Fibroblast of gingiva (primary cell): ENCODE data around the gene RIMS3.
A peak's percentile ranks its signal among the peaks of the same experiment; 100 is the strongest.

Source experiments
- DNase-seq: peaks from one replicate; pipeline ENCODE4 v3.0.0-alpha.2; 2011; ENCODE audit warnings: low read depth

Gene RIMS3

DNA sequence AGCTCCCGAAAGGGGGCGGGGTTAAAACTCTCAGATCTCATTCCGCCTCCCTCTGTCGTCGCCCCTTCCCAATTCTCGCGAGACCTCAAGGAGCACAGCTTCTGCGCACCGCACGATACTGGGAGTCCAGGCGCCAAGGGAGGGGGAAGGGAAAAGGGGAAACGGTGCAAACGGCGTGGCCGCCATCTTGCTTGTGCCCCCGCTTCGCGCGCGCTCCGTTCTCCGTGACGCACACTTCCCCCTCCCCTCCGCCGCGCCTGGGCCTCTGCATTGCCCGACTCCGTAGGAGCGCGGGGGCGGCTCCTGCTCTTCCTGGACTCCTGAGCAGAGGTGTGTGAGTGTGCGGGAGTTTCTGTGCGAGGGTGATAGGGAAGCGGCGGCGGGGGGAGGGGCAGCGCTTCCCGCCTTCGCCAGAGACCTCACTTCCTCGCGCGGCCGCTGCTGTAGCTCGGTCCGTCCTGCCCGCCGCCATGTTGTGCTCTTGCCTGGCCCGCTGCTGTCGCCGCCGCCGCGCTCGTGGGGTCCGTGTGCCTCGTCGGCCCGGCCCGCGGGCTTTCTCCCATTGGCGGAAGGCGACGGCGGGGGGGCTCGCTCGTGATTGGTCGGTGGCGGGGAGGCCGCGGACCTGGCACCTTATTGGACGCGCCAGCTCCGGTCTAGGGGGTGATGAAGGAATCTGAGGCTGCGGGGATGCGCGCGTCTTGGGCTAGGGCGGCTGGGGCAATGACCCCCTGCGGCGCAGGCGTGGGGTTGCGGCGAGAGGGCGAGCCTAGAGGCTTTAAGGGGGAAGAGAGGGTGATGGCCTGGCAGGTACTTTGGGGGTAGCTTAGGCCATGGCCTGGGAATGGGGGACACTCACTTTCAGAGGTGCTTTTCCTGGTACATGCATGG, 26.3 kb upstream of the RIMS3 start, which contains the start of gene NFYC:
NFYC (plus strand) TSS at position 167 of the 891 bp plus-strand sequence. CDS start 47,140 bp downstream, outside the sequence.
- peak; percentile 98 for DNase-seq

GRCh38 chr1:40690771-40691537, 25.5 kb upstream of the RIMS3 start:
- DNase-seq = no peak

DNA sequence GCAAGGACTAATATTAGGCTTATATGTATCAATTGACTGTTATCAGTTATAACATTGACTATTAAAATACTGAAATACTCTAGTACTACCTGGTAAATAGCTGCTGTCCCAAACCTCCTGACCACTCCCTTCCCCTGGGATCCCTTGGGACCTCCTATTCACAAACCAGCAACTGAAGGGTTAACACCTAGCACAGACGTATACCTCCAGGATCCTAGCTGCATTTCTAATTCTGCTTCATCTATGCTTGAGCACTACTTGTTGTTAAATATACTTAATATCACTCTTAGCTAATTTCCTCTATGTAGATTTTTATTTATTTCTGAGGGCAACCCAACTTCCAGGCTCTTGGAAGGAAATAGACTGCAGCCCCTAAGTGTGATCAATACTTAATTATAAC, 24.3 kb upstream of the RIMS3 start:
- DNase-seq = no peak

DNA sequence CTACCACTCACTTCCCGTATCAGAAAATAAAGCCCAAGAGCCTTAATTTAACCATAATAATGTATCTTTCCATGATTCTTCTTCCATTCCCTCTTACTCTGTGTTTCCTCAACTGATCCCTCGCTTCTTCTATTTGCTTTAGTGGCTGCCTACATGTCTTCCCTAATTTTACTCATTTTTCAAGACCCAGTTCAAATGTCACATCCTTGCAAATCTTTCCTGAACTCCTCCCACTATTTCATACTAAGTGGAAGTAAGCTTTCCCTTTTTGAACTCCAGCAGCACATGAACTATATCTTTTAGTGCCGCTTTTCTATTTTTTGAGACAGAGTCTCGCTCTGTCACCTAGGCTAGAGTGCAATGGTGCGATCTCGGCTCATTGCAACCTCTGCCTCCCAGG, 22.2 kb upstream of the RIMS3 start:
- no peak for DNase-seq

DNA sequence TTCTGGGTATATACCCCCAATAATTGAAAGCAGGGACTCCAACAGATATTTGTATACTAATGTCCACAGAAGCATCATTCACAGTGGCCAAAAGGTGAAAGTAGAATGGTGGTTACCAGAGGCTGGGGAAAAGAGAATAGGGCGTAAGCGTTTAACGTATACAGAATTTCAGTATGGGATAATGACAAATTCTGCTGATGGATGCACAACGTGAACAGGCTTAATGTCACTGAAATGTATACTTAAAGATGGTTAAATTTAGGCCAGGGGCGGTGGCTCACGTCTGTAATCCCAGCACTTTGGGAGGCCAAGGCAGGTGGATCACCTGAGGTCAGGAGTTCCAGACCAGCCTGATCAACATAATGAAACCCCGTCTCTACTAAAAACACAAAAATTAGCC, 21.6 kb upstream of the RIMS3 start:
- DNase-seq = no peak

GRCh38 chr1:40684669-40685068, 19.2 kb upstream of the RIMS3 start:
- no peak for DNase-seq

DNA sequence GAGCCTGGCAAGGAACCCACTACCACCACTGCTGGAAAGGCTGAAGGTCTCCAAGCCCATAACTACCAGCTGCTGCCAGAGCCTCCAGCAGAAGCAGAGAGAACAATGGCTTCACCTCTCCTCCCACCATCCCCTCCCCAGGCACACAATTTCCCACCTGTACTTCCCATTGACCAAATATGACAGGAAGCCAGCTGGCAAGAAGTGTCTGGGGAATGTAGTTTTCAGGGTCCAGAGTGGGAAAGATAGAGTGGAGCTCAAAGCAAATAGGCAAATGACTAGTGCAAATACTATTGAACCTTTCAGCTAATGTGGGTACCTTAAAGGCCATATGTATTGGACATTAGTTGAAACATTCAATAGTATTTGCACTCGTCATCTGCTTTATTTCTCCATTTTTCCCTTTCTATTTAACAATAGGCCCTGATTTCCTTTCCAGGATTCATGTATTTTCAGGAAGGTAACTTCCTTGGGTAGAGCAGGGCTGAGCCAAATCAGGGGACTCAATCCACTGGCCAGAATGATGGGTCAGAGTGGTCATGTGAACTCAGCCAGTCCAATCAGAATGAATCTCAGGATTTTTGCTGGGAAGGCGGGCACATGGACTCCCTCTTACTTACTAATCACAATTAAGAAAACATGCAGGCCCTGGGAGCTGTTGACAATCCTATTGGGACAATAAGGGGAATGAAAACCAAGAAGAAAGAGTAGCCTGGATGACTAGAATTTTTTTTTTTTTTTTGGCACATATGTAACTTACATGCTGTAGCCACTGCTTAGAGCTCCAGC, 13.9 kb upstream of the RIMS3 start:
- no peak for DNase-seq

GRCh38 chr1:40676501-40676900, 11.0 kb upstream of the RIMS3 start:
- DNase-seq = no peak

- DNase-seq = no peak
Measured at GRCh38 chr1:40673452-40673851, 8.0 kb upstream of the RIMS3 start.

- peak; percentile 33 for DNase-seq
Measured at GRCh38 chr1:40668769-40669525, 3.5 kb upstream of the RIMS3 start.

GRCh38 chr1:40664791-40665190, 691 bp downstream of the RIMS3 start:
- no peak for DNase-seq

DNA sequence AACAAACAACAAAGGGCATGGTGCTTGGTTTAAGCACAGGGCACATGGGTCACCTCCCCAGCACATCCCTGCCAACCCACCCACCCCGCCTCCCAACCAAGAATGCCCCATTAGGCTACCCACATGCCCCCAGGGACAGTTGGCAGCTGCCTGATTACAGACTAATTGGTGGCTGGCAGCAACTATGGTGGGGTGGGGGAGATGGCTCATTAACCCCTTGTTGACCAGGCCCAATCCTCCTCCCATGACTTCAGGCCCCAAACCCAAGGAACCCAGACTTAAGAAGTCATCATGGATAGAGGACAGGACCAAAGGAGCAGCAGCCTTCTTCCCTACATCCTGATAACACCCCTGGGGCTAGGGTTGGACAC, 1.3 kb downstream of the RIMS3 start:
- DNase-seq = no peak

- no peak for DNase-seq
Measured at GRCh38 chr1:40663324-40664166, 1.9 kb downstream of the RIMS3 start.

DNA sequence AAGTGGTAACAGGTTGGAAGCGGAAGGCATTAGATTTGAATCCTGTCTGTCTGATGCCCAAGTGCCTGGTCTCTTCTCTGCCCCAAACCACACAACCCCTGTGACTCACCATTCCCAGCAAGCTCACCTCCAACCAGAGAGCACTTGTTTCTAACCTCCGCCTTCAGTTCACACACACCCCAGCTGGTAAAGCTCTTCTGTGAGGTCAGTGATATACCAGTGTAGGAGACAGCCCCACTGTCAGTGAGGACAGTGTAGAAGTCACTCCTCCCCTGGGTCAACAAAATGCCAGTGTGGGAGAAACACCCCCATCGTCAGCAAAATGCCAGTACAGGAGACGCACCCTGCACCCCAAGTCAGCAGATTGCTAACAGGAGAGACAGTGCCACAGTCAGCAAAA, 2.6 kb downstream of the RIMS3 start:
- no peak for DNase-seq

GRCh38 chr1:40662151-40662550, 3.3 kb downstream of the RIMS3 start:
- no peak for DNase-seq

- no peak for DNase-seq
Measured at GRCh38 chr1:40661678-40662077, 3.8 kb downstream of the RIMS3 start.

DNA sequence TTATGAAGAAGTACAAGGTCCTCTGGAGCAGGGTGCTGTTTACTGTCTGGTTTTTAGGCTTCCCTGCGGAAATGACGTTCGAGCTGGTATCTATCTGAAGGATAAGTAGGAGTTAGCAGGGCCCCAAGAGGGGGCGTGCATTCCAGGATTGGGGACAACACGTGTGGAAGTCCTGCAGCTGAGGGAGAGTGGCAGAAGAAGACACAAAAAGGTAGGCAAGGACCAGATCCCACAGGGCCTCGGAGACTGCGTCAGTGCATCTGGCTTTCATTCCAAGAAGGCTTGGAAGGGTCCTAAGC, 5.9 kb downstream of the RIMS3 start:
- no peak for DNase-seq

- DNase-seq = no peak
Measured at GRCh38 chr1:40658751-40659648, 6.5 kb downstream of the RIMS3 start.

GRCh38 chr1:40657046-40657445, 8.4 kb downstream of the RIMS3 start:
- DNase-seq = no peak
